Naive thymus-derived CD4-positive, alpha-beta T cell (primary cell): ENCODE measurements around the gene KIF20A. TPM values are rescaled to one million over a fixed set of nuclear protein-coding genes. Genes with fewer than 3 reads are reported as not detected.

Source experiments
- ATAC-seq: fragments of 150-1000 bp; cut with Tn5 transposase; 2 replicates; pipeline ENCODE4 v1.10.0; 2021; ENCODE audit warnings: mild to moderate bottlenecking, moderate library complexity
- CTCF ChIA-PET: fragments of 350-600 bp; sonication (Branson Sonifier 250); formaldehyde crosslinking; loops from one replicate; lab custom pipeline; 2021; ENCODE audit warnings: antibody characterized with exemption; lab: Charles Lee
- POLR2A ChIA-PET: fragments of 350-600 bp; sonication (Branson Sonifier 250); formaldehyde crosslinking; loops from one replicate; lab custom pipeline; 2021; ENCODE audit warnings: antibody characterized with exemption, inconsistent platforms; lab: Charles Lee
- DNase-seq, 9 donors: peaks; one replicate each; pipeline versions ENCODE4 v3.0.0 to v3.0.0-alpha.2; 2020 to 2022; ENCODE audit warnings: mixed read lengths in 1 of 9
- H3K27ac ChIP-seq: one replicate; pipeline ENCODE4 v1.7.0; 2013; ENCODE audit warnings: mild to moderate bottlenecking, low read depth, low read length, moderate library complexity
- H3K27me3 ChIP-seq, 2 donors: one replicate each; pipeline ENCODE4 v1.7.0; 2013; ENCODE audit warnings: low read length in 2 of 2, mild to moderate bottlenecking in 2 of 2, moderate library complexity in 2 of 2; ENCODE audit not compliant: control insufficient read depth in 2 of 2, insufficient read depth in 2 of 2
- H3K36me3 ChIP-seq, 3 experiments: 1 replicate in 2 of 3; 2 replicates in 1 of 3; pipeline ENCODE4 v1.7.0; 2013; ENCODE audit warnings: low read length in 3 of 3, mild to moderate bottlenecking in 3 of 3, moderate library complexity in 1 of 3; ENCODE audit not compliant: insufficient read depth in 3 of 3, control insufficient read depth in 2 of 3
- H3K4me1 ChIP-seq, 2 donors: one replicate each; pipeline ENCODE4 v1.7.0; 2013; ENCODE audit warnings: low read length in 2 of 2, mild to moderate bottlenecking in 2 of 2, moderate library complexity in 1 of 2; ENCODE audit not compliant: control insufficient read depth in 2 of 2, insufficient read depth in 2 of 2
- H3K4me3 ChIP-seq: 2 replicates; pipeline ENCODE4 v1.7.0; 2013; ENCODE audit warnings: mild to moderate bottlenecking, low read length
- H3K9me3 ChIP-seq, 3 experiments: 1 replicate in 2 of 3; 2 replicates in 1 of 3; pipeline ENCODE4 v1.7.0; 2013; ENCODE audit warnings: low read length in 3 of 3; ENCODE audit not compliant: control insufficient read depth in 2 of 3
- H3K27ac Mint-ChIP-seq, 9 donors: one replicate each; pipeline ENCODE4 v1.8.0; 2020 to 2022; ENCODE audit warnings: mixed read lengths in 9 of 9, mild to moderate bottlenecking in 8 of 9, moderate library complexity in 5 of 9, inconsistent platforms in 2 of 9
- H3K27me3 Mint-ChIP-seq, 5 donors: one replicate each; pipeline ENCODE4 v1.8.0; 2021 to 2022; ENCODE audit warnings: mixed read lengths in 5 of 5, mild to moderate bottlenecking in 1 of 5
- H3K36me3 Mint-ChIP-seq, 5 donors: one replicate each; pipeline ENCODE4 v1.8.0; 2020 to 2022; ENCODE audit warnings: mixed read lengths in 5 of 5, mild to moderate bottlenecking in 3 of 5, inconsistent platforms in 1 of 5
- H3K4me1 Mint-ChIP-seq, 7 donors: one replicate each; pipeline ENCODE4 v1.8.0; 2020 to 2022; ENCODE audit warnings: mixed read lengths in 7 of 7, mild to moderate bottlenecking in 3 of 7, inconsistent platforms in 1 of 7
- H3K4me3 Mint-ChIP-seq, 10 donors: one replicate each; pipeline ENCODE4 v1.8.0; 2020 to 2022; ENCODE audit warnings: mild to moderate bottlenecking in 10 of 10, mixed read lengths in 10 of 10, moderate library complexity in 6 of 10, inconsistent platforms in 2 of 10
- H3K9me3 Mint-ChIP-seq, 11 donors: one replicate each; pipeline ENCODE4 v1.8.0; 2020 to 2022; ENCODE audit warnings: mixed read lengths in 11 of 11, mild to moderate bottlenecking in 4 of 11, inconsistent platforms in 1 of 11, moderate library complexity in 1 of 11
- intact Hi-C, 2 donors: fragments of 100-400 bp; cut with micrococcal nuclease; formaldehyde crosslinking; loops; one replicate each; pipeline ENCODE4 v1.15.1; 2023
- polyA plus RNA-seq, 2 donors: library from polyadenylated mRNA; unstranded; fragments of 300-500 nt; fragmentation: Illumina TruSeq; gene quantifications; one replicate each; pipeline ENCODE4 v1.2.3, GENCODE V29; 2021
- total RNA-seq, 6 experiments: library from RNA in 5 of 6; stranded (reverse) in 5 of 6; gene quantifications; 1 replicate in 5 of 6; 2 replicates in 1 of 6; pipeline ENCODE4 v1.2.3 and lab custom pipeline; 2021 to 2026

Gene KIF20A
- total and polyA plus RNA-seq, 7 experiments from 2014 or later, result 0.29 to 34.1 TPM; not detected in 5

GRCh38 chr5:138224712-138225111, 45.8 kb downstream of the KIF20A start:
- peaks cover 0 to 4% (median 0%) of the 10 kb centered on the region in 5 donors for H3K36me3 Mint-ChIP-seq
- POLR2A ChIA-PET, result no interaction called here
- intact Hi-C loops, result no loop called here

GRCh38 chr5:138226910-138227309, 48.0 kb downstream of the KIF20A start:
- peaks cover 0 to 3% (median 0%) of the 10 kb centered on the region in 3 experiments for H3K9me3 ChIP-seq
- H3K4me3 ChIP-seq, result no peak overlapping the region
- DNase-seq (no peak), ATAC-seq (no peak)
- peaks cover 10 to 23% (median 15%) of the 10 kb centered on the region in 5 donors for H3K27me3 Mint-ChIP-seq
- intact Hi-C loops, result no loop called here
- peaks cover 0 to 4% (median 0%) of the 10 kb centered on the region in 5 donors for H3K36me3 Mint-ChIP-seq
- no peaks in the 10 kb centered on the region for H3K36me3 ChIP-seq
- H3K4me3 Mint-ChIP-seq, result no peak overlapping the region
- ChIA-PET POLR2A (interaction anchor here (0.6 kb wide), 1 partner anchor 9 kb away, joined by 3 read pairs; no protein-coding TSS in a partner anchor), CTCF (no interaction called here)
- H3K9me3 Mint-ChIP-seq, result peaks cover 2 to 14% (median 6%) of the 10 kb centered on the region in 11 donors
- no peak overlapping the region for H3K27ac ChIP-seq
- peaks cover 0 to 7% (median 5%) of the 10 kb centered on the region in 7 donors for H3K4me1 Mint-ChIP-seq
- no peaks in the 10 kb centered on the region for H3K4me1 ChIP-seq
- no peak overlapping the region for H3K27ac Mint-ChIP-seq
- H3K27me3 ChIP-seq, result no peaks in the 10 kb centered on the region

More at GRCh38 chr5:138224712-138225111, 45.8 kb downstream of the KIF20A start:
- Mint-ChIP-seq H3K9me3 (peaks cover 2 to 14% (median 6%) of the 10 kb centered on the region in 11 donors), H3K4me3 (no peak overlapping the region), H3K27me3 (peaks cover 0 to 23% (median 15%) of the 10 kb centered on the region in 5 donors), H3K4me1 (peaks cover 0 to 7% (median 5%) of the 10 kb centered on the region in 7 donors), H3K27ac (no peak overlapping the region)
- CTCF ChIA-PET, result interaction anchor here (0.6 to 0.9 kb wide), 3 partner anchors 20 to 127 kb away, joined by 3 to 6 read pairs (median 4); no protein-coding TSS in a partner anchor
- Histone ChIP-seq H3K27me3 (peaks cover 0 to 4% of the 10 kb centered on the region in 2 donors), H3K4me1 (no peaks in the 10 kb centered on the region), H3K4me3 (no peak overlapping the region), H3K36me3 (no peaks in the 10 kb centered on the region), H3K9me3 (peaks cover 0 to 3% (median 0%) of the 10 kb centered on the region in 3 experiments), H3K27ac (no peak overlapping the region)
- ATAC-seq, result no peak
- no peak for DNase-seq

GRCh38 chr5:138229387-138229786, 50.5 kb downstream of the KIF20A start:
- Histone ChIP-seq H3K27ac (no peak overlapping the region), H3K36me3 (no peaks in the 10 kb centered on the region), H3K4me3 (no peak overlapping the region), H3K27me3 (no peaks in the 10 kb centered on the region), H3K4me1 (no peaks in the 10 kb centered on the region), H3K9me3 (peaks cover 0 to 3% (median 0%) of the 10 kb centered on the region in 3 experiments)
- intact Hi-C loops, result no loop called here
- Mint-ChIP-seq H3K4me3 (no peak overlapping the region), H3K27me3 (peaks cover 8 to 18% (median 12%) of the 10 kb centered on the region in 5 donors), H3K9me3 (peaks cover 2 to 14% (median 6%) of the 10 kb centered on the region in 11 donors), H3K36me3 (peaks cover 0 to 4% (median 0%) of the 10 kb centered on the region in 5 donors), H3K27ac (no peak overlapping the region), H3K4me1 (no peaks in the 10 kb centered on the region)
- ChIA-PET POLR2A (no interaction called here), CTCF (interaction anchor here (0.6 kb wide), 1 partner anchor 18 kb away, joined by 3 read pairs; no protein-coding TSS in a partner anchor)
- no peak for ATAC-seq
- no peak for DNase-seq

GRCh38 chr5:138230261-138230660, 51.3 kb downstream of the KIF20A start:
- no peak overlapping the region for H3K4me3 ChIP-seq
- no peaks in the 10 kb centered on the region for H3K27me3 ChIP-seq
- Mint-ChIP-seq H3K4me3 (no peak overlapping the region), H3K9me3 (peaks cover 2 to 14% (median 6%) of the 10 kb centered on the region in 11 donors), H3K27ac (no peak overlapping the region), H3K4me1 (no peaks in the 10 kb centered on the region), H3K27me3 (peaks cover 5 to 17% (median 14%) of the 10 kb centered on the region in 5 donors), H3K36me3 (peaks cover 0 to 4% (median 2%) of the 10 kb centered on the region in 5 donors)
- H3K9me3 ChIP-seq, result peaks cover 0 to 3% (median 0%) of the 10 kb centered on the region in 3 experiments
- no peak for DNase-seq
- intact Hi-C loops, result no loop called here
- POLR2A ChIA-PET, result no interaction called here
- CTCF ChIA-PET, result interaction anchor here (0.7 kb wide), 1 partner anchor 78 kb away, joined by 3 read pairs; no protein-coding TSS in a partner anchor
- no peak for ATAC-seq
- H3K4me1 ChIP-seq, result no peaks in the 10 kb centered on the region
- H3K27ac ChIP-seq, result no peak overlapping the region
- no peaks in the 10 kb centered on the region for H3K36me3 ChIP-seq

GRCh38 chr5:138230981-138231589, 52.2 kb downstream of the KIF20A start:
- POLR2A ChIA-PET, result no interaction called here
- Histone ChIP-seq H3K4me1 (no peaks in the 10 kb centered on the region), H3K9me3 (peaks cover 0 to 1% (median 0%) of the 10 kb centered on the region in 3 experiments), H3K36me3 (no peaks in the 10 kb centered on the region), H3K27me3 (no peaks in the 10 kb centered on the region), H3K4me3 (no peak overlapping the region), H3K27ac (no peak overlapping the region)
- Mint-ChIP-seq H3K9me3 (peaks cover under 1 to 8% (median 1%) of the 10 kb centered on the region in 11 donors), H3K27ac (no peak overlapping the region), H3K27me3 (peaks cover 2 to 17% (median 9%) of the 10 kb centered on the region in 5 donors), H3K4me1 (no peaks in the 10 kb centered on the region), H3K36me3 (peaks cover 0 to 4% (median under 1%) of the 10 kb centered on the region in 5 donors), H3K4me3 (no peak overlapping the region)
- intact Hi-C loops, result no loop called here
- DNase-seq (no peak), ATAC-seq (no peak)
- CTCF ChIA-PET, result no interaction called here

- DNase-seq (no peak), ATAC-seq (no peak)
- Mint-ChIP-seq H3K27me3 (peaks cover 0 to 17% (median 12%) of the 10 kb centered on the region in 5 donors), H3K4me3 (no peak overlapping the region), H3K27ac (no peak overlapping the region), H3K9me3 (no peaks in the 10 kb centered on the region), H3K36me3 (peaks cover 0 to 4% (median 0%) of the 10 kb centered on the region in 5 donors), H3K4me1 (no peaks in the 10 kb centered on the region)
- Histone ChIP-seq H3K9me3 (no peaks in the 10 kb centered on the region), H3K27me3 (no peaks in the 10 kb centered on the region), H3K4me1 (no peaks in the 10 kb centered on the region), H3K36me3 (no peaks in the 10 kb centered on the region), H3K27ac (no peak overlapping the region), H3K4me3 (no peak overlapping the region)
- ChIA-PET POLR2A (no interaction called here), CTCF (no interaction called here)
- intact Hi-C loops, result no loop called here
These were observed 54.4 kb downstream of the KIF20A start for GRCh38 chr5:138233280-138233679.
